Right lobe of liver (tissue), 4 donors: ENCODE data around the gene EYA3.
"Not testable (repeated sequence)": the region's sequence is repeated elsewhere in the genome, so short reads cannot be mapped to it uniquely, and the experiment has no call there.

Experiments
- CTCF ChIP-seq, 4 donors: fragments of 200-600 bp in 3 of 4; fragments of 450-650 bp in 1 of 4; IDR thresholded peaks; one replicate each; pipeline versions ENCODE4 v1.5.1 to v1.8.0; 2016 to 2022; ENCODE audit warnings: antibody characterized with exemption in 4 of 4, mild to moderate bottlenecking in 2 of 4
- POLR2A ChIP-seq: fragments of 450-650 bp; IDR thresholded peaks from one replicate; pipeline ENCODE4 v1.6.1; 2017; ENCODE audit warnings: antibody characterized with exemption, mild to moderate bottlenecking
- donor health status: DM: no; HTN: no; CAD: no.
- donor health status: DM: no; HTN: no; CAD: no.
- donor health status: DM: no; HTN: yes; CAD: no.

- TF ChIP-seq CTCF (IDR thresholded peaks at IDR 0.05); POLR2A: not testable (repeated sequence)
These were observed 93.9 kb downstream of the EYA3 start for GRCh38 chr1:27994526-27994925.
